Measurements from ENCODE around the gene FBXO42. TPM values are rescaled to one million over a fixed set of nuclear protein-coding genes. Genes with fewer than 3 reads are reported as not detected.

Gene FBXO42
- total RNA-seq, 1 experiment from 2014 or later, result 11.3 TPM

DNA sequence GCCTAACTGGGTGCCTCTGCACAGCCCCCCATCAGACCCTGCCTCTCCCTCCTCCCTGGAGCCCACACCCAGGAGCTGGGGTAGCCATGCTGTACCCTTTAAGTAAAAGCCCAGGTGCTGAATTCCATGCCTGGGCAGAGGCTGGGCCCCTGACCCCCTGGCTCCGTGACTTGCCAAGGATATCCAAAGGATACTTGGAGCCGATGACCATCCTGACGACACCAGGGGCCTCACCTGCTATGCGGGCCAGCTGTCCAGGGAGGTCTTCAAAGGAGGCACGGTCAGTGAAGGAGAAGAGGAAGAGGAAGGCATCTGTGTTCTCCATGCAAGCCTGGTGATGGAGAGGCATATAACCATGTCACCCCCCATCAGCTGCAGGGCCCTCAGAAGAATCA, 120.0 kb downstream of the FBXO42 start:
- no peaks in the 10 kb centered on the region for H3K27me3 Mint-ChIP-seq (ENCODE audit: insufficient read depth, unreplicated experiment)
- BruUV-seq (replicated peaks), result no TSS peak
- CTCF ChIA-PET, result no interaction called here

GRCh38 chr1:16231331-16232315, 120.7 kb downstream of the FBXO42 start:
- H3K27me3 Mint-ChIP-seq (ENCODE audit: insufficient read depth, unreplicated experiment), result no peaks in the 10 kb centered on the region
- no peaks in the 10 kb centered on the region for H3K4me1 ChIP-seq
- no peak overlapping the region for H3K4me3 Mint-ChIP-seq (ENCODE audit: unreplicated experiment)
- H3K36me3 Mint-ChIP-seq (ENCODE audit: insufficient read depth, unreplicated experiment), result no peaks in the 10 kb centered on the region
- BruUV-seq (replicated peaks), result no TSS peak
- intact Hi-C loops (cut with micrococcal nuclease; ENCODE audit: unreplicated experiment), result no loop called here
- H3K9me3 Mint-ChIP-seq (ENCODE audit: unreplicated experiment), result no peaks in the 10 kb centered on the region
- POLR2A ChIA-PET, result no interaction called here
- H3K4me1 Mint-ChIP-seq (ENCODE audit: low read depth, unreplicated experiment), result no peaks in the 10 kb centered on the region
- CTCF ChIA-PET, result interaction anchor here (0.6 kb wide), 1 partner anchor 30 kb away, joined by 3 read pairs; no protein-coding TSS in a partner anchor
- DNase-seq, result no peak
- H3K36me3 ChIP-seq (ENCODE audit: control insufficient read depth, insufficient read depth, low read length), result no peaks in the 10 kb centered on the region
- no peaks in the 10 kb centered on the region for H3K27me3 ChIP-seq (replicated peaks; ENCODE audit: control insufficient read depth, insufficient read depth, low read length)
- TF ChIP-seq CTCF (IDR thresholded peaks at IDR 0.05; ENCODE audit: insufficient read depth in 1 of 2, low read depth in 1 of 2, low read length in 1 of 2, severe bottlenecking in 1 of 2, unreplicated experiment in 1 of 2), result no peak
- H3K9me3 ChIP-seq, result no peaks in the 10 kb centered on the region
- no peak overlapping the region for H3K4me3 ChIP-seq (ENCODE audit: low read depth, low read length)
- H3K27ac Mint-ChIP-seq (ENCODE audit: unreplicated experiment), result no peak overlapping the region

More for the DNA sequence above, 120.0 kb downstream of the FBXO42 start:
- H3K9me3 Mint-ChIP-seq (ENCODE audit: unreplicated experiment), result no peaks in the 10 kb centered on the region
- H3K36me3 Mint-ChIP-seq (ENCODE audit: insufficient read depth, unreplicated experiment), result no peaks in the 10 kb centered on the region
- no peak overlapping the region for H3K27ac Mint-ChIP-seq (ENCODE audit: unreplicated experiment)
- H3K4me3 Mint-ChIP-seq (ENCODE audit: unreplicated experiment), result no peak overlapping the region
- POLR2A ChIA-PET, result no interaction called here
- H3K4me1 Mint-ChIP-seq (ENCODE audit: low read depth, unreplicated experiment), result no peaks in the 10 kb centered on the region
- intact Hi-C loops (cut with micrococcal nuclease; ENCODE audit: unreplicated experiment), result no loop called here
- TF ChIP-seq CTCF (IDR thresholded peaks at IDR 0.05; ENCODE audit: insufficient read depth in 1 of 2, low read depth in 1 of 2, low read length in 1 of 2, severe bottlenecking in 1 of 2, unreplicated experiment in 1 of 2), result no peak
- Histone ChIP-seq H3K9me3 (no peaks in the 10 kb centered on the region), H3K27me3 (replicated peaks; ENCODE audit: control insufficient read depth, insufficient read depth, low read length) (no peaks in the 10 kb centered on the region), H3K4me3 (ENCODE audit: low read depth, low read length) (no peak overlapping the region), H3K36me3 (ENCODE audit: control insufficient read depth, insufficient read depth, low read length) (no peaks in the 10 kb centered on the region), H3K4me1 (0 out of 2 replicates have a peak, but pooled peaks cover under 1% of the 10 kb centered on the region)
- DNase-seq, result no peak

GRCh38 chr1:16230744-16231143, 121.5 kb downstream of the FBXO42 start:
- H3K4me1 Mint-ChIP-seq (ENCODE audit: low read depth, unreplicated experiment), result no peaks in the 10 kb centered on the region
- BruUV-seq (replicated peaks), result no TSS peak
- CTCF ChIA-PET, result interaction anchor here (0.6 kb wide), 1 partner anchor 30 kb away, joined by 3 read pairs; no protein-coding TSS in a partner anchor
- no peaks in the 10 kb centered on the region for H3K9me3 ChIP-seq
- no peaks in the 10 kb centered on the region for H3K4me1 ChIP-seq
- no peak for DNase-seq
- no peak overlapping the region for H3K27ac Mint-ChIP-seq (ENCODE audit: unreplicated experiment)
- no peaks in the 10 kb centered on the region for H3K36me3 ChIP-seq (ENCODE audit: control insufficient read depth, insufficient read depth, low read length)
- no peak overlapping the region for H3K4me3 Mint-ChIP-seq (ENCODE audit: unreplicated experiment)
- no peaks in the 10 kb centered on the region for H3K27me3 ChIP-seq (replicated peaks; ENCODE audit: control insufficient read depth, insufficient read depth, low read length)
- no peak overlapping the region for H3K4me3 ChIP-seq (ENCODE audit: low read depth, low read length)
- no peaks in the 10 kb centered on the region for H3K27me3 Mint-ChIP-seq (ENCODE audit: insufficient read depth, unreplicated experiment)
- intact Hi-C loops (cut with micrococcal nuclease; ENCODE audit: unreplicated experiment), result no loop called here
- POLR2A ChIA-PET, result no interaction called here
- no peaks in the 10 kb centered on the region for H3K36me3 Mint-ChIP-seq (ENCODE audit: insufficient read depth, unreplicated experiment)
- no peaks in the 10 kb centered on the region for H3K9me3 Mint-ChIP-seq (ENCODE audit: unreplicated experiment)
- no peak for TF ChIP-seq CTCF (IDR thresholded peaks at IDR 0.05; ENCODE audit: insufficient read depth in 1 of 2, low read depth in 1 of 2, low read length in 1 of 2, severe bottlenecking in 1 of 2, unreplicated experiment in 1 of 2)

All from Caco-2 (cell line).